HL-60 (cell line): ENCODE data around the gene GRID2.

Experiments
- GABPA ChIP-seq: IDR thresholded peaks from 2 replicates; pipeline ENCODE4 v1.6.1; 2012; ENCODE audit warnings: low read depth
- POLR2AphosphoS5 ChIP-seq: IDR thresholded peaks from 2 replicates; pipeline ENCODE4 v1.6.1; 2012; ENCODE audit warnings: low read depth
- REST ChIP-seq: IDR thresholded peaks from 2 replicates; pipeline ENCODE4 v1.6.1; 2012; ENCODE audit warnings: low read depth; ENCODE audit not compliant: insufficient replicate concordance
- TF ChIP-seq, protein P1 (sequence below): IDR thresholded peaks from one replicate; pipeline ENCODE4 v1.5.1; 2011; ENCODE audit warnings: low read length, control low read depth, inconsistent platforms; ENCODE audit not compliant: insufficient read depth

GRCh38 chr4:93466446-93466845, 1162.7 kb downstream of the GRID2 start:
- TF ChIP-seq, protein P1, sequence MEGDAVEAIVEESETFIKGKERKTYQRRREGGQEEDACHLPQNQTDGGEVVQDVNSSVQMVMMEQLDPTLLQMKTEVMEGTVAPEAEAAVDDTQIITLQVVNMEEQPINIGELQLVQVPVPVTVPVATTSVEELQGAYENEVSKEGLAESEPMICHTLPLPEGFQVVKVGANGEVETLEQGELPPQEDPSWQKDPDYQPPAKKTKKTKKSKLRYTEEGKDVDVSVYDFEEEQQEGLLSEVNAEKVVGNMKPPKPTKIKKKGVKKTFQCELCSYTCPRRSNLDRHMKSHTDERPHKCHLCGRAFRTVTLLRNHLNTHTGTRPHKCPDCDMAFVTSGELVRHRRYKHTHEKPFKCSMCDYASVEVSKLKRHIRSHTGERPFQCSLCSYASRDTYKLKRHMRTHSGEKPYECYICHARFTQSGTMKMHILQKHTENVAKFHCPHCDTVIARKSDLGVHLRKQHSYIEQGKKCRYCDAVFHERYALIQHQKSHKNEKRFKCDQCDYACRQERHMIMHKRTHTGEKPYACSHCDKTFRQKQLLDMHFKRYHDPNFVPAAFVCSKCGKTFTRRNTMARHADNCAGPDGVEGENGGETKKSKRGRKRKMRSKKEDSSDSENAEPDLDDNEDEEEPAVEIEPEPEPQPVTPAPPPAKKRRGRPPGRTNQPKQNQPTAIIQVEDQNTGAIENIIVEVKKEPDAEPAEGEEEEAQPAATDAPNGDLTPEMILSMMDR, result no peak
- TF ChIP-seq REST (no peak), POLR2AphosphoS5 (no peak), GABPA (no peak)
